Left lung (tissue), 10 donors: ENCODE data around the gene TMEM178A. TPM values are rescaled to one million over a fixed set of nuclear protein-coding genes. Genes with fewer than 3 reads are reported as not detected.
A peak's percentile ranks its signal among the peaks of the same experiment; 100 is the strongest.
"Not testable (repeated sequence)": the region's sequence is repeated elsewhere in the genome, so short reads cannot be mapped to it uniquely, and the experiment has no call there.

Experiments
- ATAC-seq: fragments of 200-7000 bp; cut with Tn5 transposase; one replicate; pipeline ENCODE4 v1.9.1; 2020; ENCODE audit warnings: moderate library complexity
- DNase-seq, 4 donors: peaks; one replicate each; pipeline ENCODE4 v3.0.0-alpha.2; 2013 to 2020
- H3K27ac ChIP-seq, 2 donors: fragments of 200-600 bp; sonication (generic) in 1 of 2; one replicate each; pipeline versions ENCODE4 v1.5.0 to v1.8.0; 2020 to 2021
- H3K27me3 ChIP-seq, 2 donors: fragments of 200-600 bp; sonication (generic) in 1 of 2; one replicate each; pipeline versions ENCODE4 v1.5.0 to v1.8.0; 2020 to 2021
- H3K36me3 ChIP-seq, 2 donors: fragments of 200-600 bp; sonication (generic) in 1 of 2; one replicate each; pipeline versions ENCODE4 v1.5.0 to v1.8.0; 2020 to 2021
- H3K4me1 ChIP-seq, 2 donors: fragments of 200-600 bp; one replicate each; pipeline ENCODE4 v1.8.0; 2021
- H3K4me3 ChIP-seq, 2 donors: fragments of 200-600 bp; sonication (generic) in 1 of 2; one replicate each; pipeline versions ENCODE4 v1.5.0 to v1.8.0; 2020 to 2021; ENCODE audit warnings: mild to moderate bottlenecking in 1 of 2
- H3K9me3 ChIP-seq, 2 donors: fragments of 200-600 bp; sonication (generic) in 1 of 2; one replicate each; pipeline versions ENCODE4 v1.5.0 to v1.8.0; 2020 to 2021
- CTCF ChIP-seq, 2 donors: fragments of 200-600 bp; sonication (generic) in 1 of 2; IDR thresholded peaks; one replicate each; pipeline versions ENCODE4 v1.5.0 to v1.8.0; 2021; ENCODE audit warnings: antibody characterized with exemption in 2 of 2
- intact Hi-C, 2 donors: fragments of 100-400 bp; cut with DNase I; formaldehyde crosslinking; loops; one replicate each; pipeline versions ENCODE4 v1.11.2 to v1.14.2; 2022
- polyA plus RNA-seq, 6 donors: library from polyadenylated mRNA; unstranded; fragments of 120-200 nt; gene quantifications; one replicate each; pipeline ENCODE4 v1.2.1, GENCODE V29; 2013; ENCODE audit not compliant: insufficient read length in 6 of 6
- total RNA-seq, 2 donors: library from RNA; stranded (reverse); fragmentation: NEBNext Ultra II Directional; extraction: Animal tissue kit (Norgen Biotek cat#: 25700); gene quantifications; one replicate each; pipeline ENCODE4 v1.2.1, GENCODE V29; 2021
- donor health status: DM: no; HTN: yes; CAD: no.
- donor health status: DM: no; HTN: no; CAD: no.

Gene TMEM178A
- total and polyA plus RNA-seq, 8 donors, result 1.4 to 11.2 (median 9.6) TPM

- no peak overlapping the region for H3K27ac ChIP-seq
- no peaks in the 10 kb centered on the region for H3K27me3 ChIP-seq
- H3K9me3 ChIP-seq, result no peaks in the 10 kb centered on the region
- H3K4me1 ChIP-seq, result no peaks in the 10 kb centered on the region
- ATAC-seq, result no peak
- no peak for DNase-seq
- no peak for TF ChIP-seq CTCF (IDR thresholded peaks at IDR 0.05)
- intact Hi-C loops, result no loop called here
- H3K4me3 ChIP-seq, result no peak overlapping the region
- no peaks in the 10 kb centered on the region for H3K36me3 ChIP-seq
These were observed 59.1 kb downstream of the TMEM178A start for GRCh38 chr2:39724828-39725144.

- Histone ChIP-seq H3K27me3 (no peaks in the 10 kb centered on the region), H3K9me3 (no peaks in the 10 kb centered on the region), H3K4me3 (no peak overlapping the region), H3K4me1 (no peaks in the 10 kb centered on the region), H3K36me3 (no peaks in the 10 kb centered on the region), H3K27ac (no peak overlapping the region)
- no peak for TF ChIP-seq CTCF (IDR thresholded peaks at IDR 0.05)
- ATAC-seq (no peak), DNase-seq (no peak)
- intact Hi-C loops, result no loop called here
These were observed 59.7 kb downstream of the TMEM178A start for GRCh38 chr2:39725401-39725800.

GRCh38 chr2:39728085-39728484 lies 62.4 kb downstream of the TMEM178A start:
- H3K4me3 ChIP-seq, H3K4me1 ChIP-seq, H3K27me3 ChIP-seq, ATAC-seq, DNase-seq, H3K27ac ChIP-seq, intact Hi-C loops, H3K36me3 ChIP-seq, H3K9me3 ChIP-seq: not testable (repeated sequence)

- no peak overlapping the region for H3K4me3 ChIP-seq
- ATAC-seq (peak; percentile 72), DNase-seq (peak in 2 of 4 donors; percentile 16 to 58)
- H3K4me1 ChIP-seq, result no peaks in the 10 kb centered on the region
- no peak overlapping the region for H3K27ac ChIP-seq
- no peaks in the 10 kb centered on the region for H3K27me3 ChIP-seq
- intact Hi-C loops, result no loop called here
- H3K36me3 ChIP-seq, result peaks cover 0 to 9% of the 10 kb centered on the region in 2 donors
- no peaks in the 10 kb centered on the region for H3K9me3 ChIP-seq
- peak; percentile 60 to 68 for TF ChIP-seq CTCF (IDR thresholded peaks at IDR 0.05)
These were observed 63.2 kb downstream of the TMEM178A start for GRCh38 chr2:39728941-39729351.

GRCh38 chr2:39730276-39730675 lies 64.6 kb downstream of the TMEM178A start:
- DNase-seq (no peak), ATAC-seq (no peak)
- Histone ChIP-seq H3K4me1 (no peaks in the 10 kb centered on the region), H3K27me3 (no peaks in the 10 kb centered on the region), H3K36me3 (peaks cover 0 to 9% of the 10 kb centered on the region in 2 donors), H3K9me3 (no peaks in the 10 kb centered on the region), H3K27ac (no peak overlapping the region), H3K4me3 (no peak overlapping the region)
- TF ChIP-seq CTCF (IDR thresholded peaks at IDR 0.05), result no peak
- intact Hi-C loops, result no loop called here

- no peak for DNase-seq
- no peaks in the 10 kb centered on the region for H3K27me3 ChIP-seq
These were observed 65.1 kb downstream of the TMEM178A start for GRCh38 chr2:39730685-39731302.

More at GRCh38 chr2:39730685-39731302, 65.1 kb downstream of the TMEM178A start:
- Histone ChIP-seq H3K36me3 (peaks cover 0 to 13% of the 10 kb centered on the region in 2 donors), H3K9me3 (no peaks in the 10 kb centered on the region), H3K4me3 (no peak overlapping the region), H3K27ac (no peak overlapping the region), H3K4me1 (no peaks in the 10 kb centered on the region)
- intact Hi-C loops, result no loop called here
- ATAC-seq, result peak; percentile 58
- TF ChIP-seq CTCF (IDR thresholded peaks at IDR 0.05), result peak; percentile 35 to 38
